Uterine smooth muscle cell (primary cell): ENCODE measurements around the gene FAM219A. TPM values are rescaled to one million over a fixed set of nuclear protein-coding genes. Genes with fewer than 3 reads are reported as not detected.

Source experiments
- total RNA-seq: library from RNA; depleted of rRNA; stranded (reverse); fragments of >200 nt; gene quantifications from 2 replicates; pipeline ENCODE4 v1.2.3, GENCODE V29; 2014

Gene FAM219A
- 6.6 and 8.5 TPM in 2 replicates for total RNA-seq

GRCh38 chr9:34458013-34458958 is at the start of gene FAM219A, which contains the start of gene DNAI1:
Gene FAM219A, minus strand, starts transcription at chr9:34458570. Its CDS starts 307 bp downstream, at chr9:34458263.
Gene DNAI1, plus strand, starts transcription at chr9:34458805. Its CDS starts 201 bp downstream, at chr9:34459006.

GRCh38 chr9:34376596-34377403 is 81.6 kb downstream of the FAM219A start, which contains the start of gene MYORG:
Gene MYORG, minus strand, starts transcription at chr9:34376898. Its CDS starts 3,955 bp downstream, at chr9:34372943.

Other genes starting within 250 kb of the FAM219A start
- gene KIF24, start 129.3 kb downstream of the FAM219A start, total RNA-seq, result 1.4 and 5.2 TPM in 2 replicates
- gene NUDT2, start 129.0 kb downstream of the FAM219A start, total RNA-seq, result 38.8 and 57.7 TPM in 2 replicates
- gene MYORG, start 81.7 kb downstream of the FAM219A start, total RNA-seq, result 0.66 and 1.2 TPM in 2 replicates
- 0.11 and 0.12 TPM in 2 replicates for gene DNAI1, start 235 bp upstream of the FAM219A start, total RNA-seq
- gene ENHO, start 64.4 kb upstream of the FAM219A start, total RNA-seq, result not detected in 2 replicates
- gene CNTFR, start 131.2 kb upstream of the FAM219A start, total RNA-seq, result not detected in 2 replicates
- gene RPP25L, start 153.5 kb upstream of the FAM219A start, total RNA-seq, result 28.7 and 30.6 TPM in 2 replicates
- 98.2 and 136 TPM in 2 replicates for gene DCTN3, start 161.9 kb upstream of the FAM219A start, total RNA-seq
- gene ARID3C, start 170.5 kb upstream of the FAM219A start, total RNA-seq, result 0.12 and 0.22 TPM in 2 replicates
- 87.6 and 95.2 TPM in 2 replicates for gene SIGMAR1, start 179.2 kb upstream of the FAM219A start, total RNA-seq
- gene GALT, start 188.1 kb upstream of the FAM219A start, total RNA-seq, result 21.8 and 28.1 TPM in 2 replicates
- gene IL11RA, start 193.6 kb upstream of the FAM219A start, total RNA-seq, result 5.8 and 8.0 TPM in 2 replicates
- gene CCL27, start 204.1 kb upstream of the FAM219A start, total RNA-seq, result 0.11 TPM in 1 of 2 replicates, not detected in the other
- not detected in 2 replicates for gene CCL19, start 232.7 kb upstream of the FAM219A start, total RNA-seq